NCI-H128 (cell line): Measurements from ENCODE around the gene SOX15.

ENCODE experiments used
- DNase-seq: peaks from one replicate; lab custom pipeline; 2025; ENCODE audit not compliant: unreplicated experiment; lab: John Stamatoyannopoulos, UW

Gene SOX15

GRCh38 chr17:7579001-7579833 lies 10.7 kb downstream of the SOX15 start, which contains the start of gene CD68:
CD68 (plus strand) TSS chr17:7579638; CDS start chr17:7579678, 40 bp downstream.
- no peak for DNase-seq

GRCh38 chr17:7577327-7578199 lies 12.3 kb downstream of the SOX15 start:
- DNase-seq, result no peak

GRCh38 chr17:7576432-7576937 lies 13.4 kb downstream of the SOX15 start:
- no peak for DNase-seq

- DNase-seq, result no peak
These were observed 13.9 kb downstream of the SOX15 start for GRCh38 chr17:7575959-7576358.

GRCh38 chr17:7575481-7575883 lies 14.4 kb downstream of the SOX15 start:
- DNase-seq, result no peak

GRCh38 chr17:7574176-7574953 lies 15.5 kb downstream of the SOX15 start:
- DNase-seq, result no peak

GRCh38 chr17:7573324-7574080 lies 16.4 kb downstream of the SOX15 start:
- DNase-seq, result peak; percentile 48

GRCh38 chr17:7572588-7573323 lies 17.1 kb downstream of the SOX15 start:
- peak; percentile 95 for DNase-seq

- no peak for DNase-seq
These were observed 17.6 kb downstream of the SOX15 start for GRCh38 chr17:7572338-7572587.

GRCh38 chr17:7570351-7570750 lies 19.5 kb downstream of the SOX15 start:
- DNase-seq, result no peak

GRCh38 chr17:7569571-7569970 lies 20.3 kb downstream of the SOX15 start:
- DNase-seq, result no peak

- DNase-seq, result no peak
These were observed 26.6 kb downstream of the SOX15 start for GRCh38 chr17:7563115-7563869.

GRCh38 chr17:7562208-7562605 lies 27.7 kb downstream of the SOX15 start:
- no peak for DNase-seq

GRCh38 chr17:7561589-7562207 lies 28.2 kb downstream of the SOX15 start, which contains the start of gene SENP3:
SENP3 (plus strand) TSS chr17:7561919; CDS start chr17:7563077, 1,158 bp downstream.
- peak; percentile 56 for DNase-seq

- DNase-seq, result peak; percentile 53
These were observed 28.8 kb downstream of the SOX15 start for GRCh38 chr17:7561028-7561575.

GRCh38 chr17:7560172-7561027 lies 29.5 kb downstream of the SOX15 start:
- DNase-seq, result no peak
